DND-41 (cell line): Measurements from ENCODE around the gene SPRR2D.

Experiments
- ATAC-seq: fragments of 200-7000 bp; cut with Tn5 transposase; 3 replicates; pipeline ENCODE4 v1.9.1; 2021; ENCODE audit warnings: low read depth; ENCODE audit not compliant: insufficient read depth
- DNase-seq: peaks from one replicate; pipeline ENCODE4 v3.0.0-alpha.2; 2020
- H2AFZ ChIP-seq: 2 replicates; pipeline ENCODE4 v1.6.0; 2012; ENCODE audit warnings: low read depth, low read length
- H3K27ac ChIP-seq: 2 replicates; pipeline ENCODE4 v1.5.1; 2012; ENCODE audit warnings: low read length, inconsistent platforms
- H3K27me3 ChIP-seq: fragments of 200-600 bp; sonication (generic); 2 replicates; pipeline ENCODE4 v1.6.0; 2012; ENCODE audit warnings: low read length, mild to moderate bottlenecking, inconsistent platforms; ENCODE audit not compliant: insufficient read depth, poor library complexity
- H3K36me3 ChIP-seq: 2 replicates; pipeline ENCODE4 v1.5.1; 2012; ENCODE audit warnings: low read length, inconsistent platforms; ENCODE audit not compliant: insufficient read depth
- H3K4me1 ChIP-seq: 2 replicates; pipeline ENCODE4 v1.5.1; 2012; ENCODE audit warnings: mild to moderate bottlenecking, low read length; ENCODE audit not compliant: insufficient read depth
- H3K4me2 ChIP-seq: 2 replicates; pipeline ENCODE4 v1.6.0; 2012; ENCODE audit warnings: mild to moderate bottlenecking, moderate library complexity, low read length, inconsistent platforms; ENCODE audit not compliant: insufficient read depth
- H3K4me3 ChIP-seq, 2 experiments: fragments of 200-600 bp in 1 of 2; shearing (Covaris generic) in 1 of 2; 2 replicates each; pipeline ENCODE4 v1.5.1; 2012 to 2016; ENCODE audit warnings: inconsistent platforms in 2 of 2, low read length in 2 of 2, mild to moderate bottlenecking in 2 of 2, low read depth in 1 of 2, moderate library complexity in 1 of 2
- H3K79me2 ChIP-seq: 2 replicates; pipeline ENCODE4 v1.6.0; 2012; ENCODE audit warnings: low read length, inconsistent platforms; ENCODE audit not compliant: insufficient read depth
- H3K9ac ChIP-seq: 2 replicates; pipeline ENCODE4 v1.6.0; 2012; ENCODE audit warnings: low read depth, mild to moderate bottlenecking, inconsistent platforms, low read length, moderate library complexity
- H3K9me3 ChIP-seq: 2 replicates; pipeline ENCODE4 v1.5.1; 2012; ENCODE audit warnings: low read length, moderate library complexity, mild to moderate bottlenecking, inconsistent platforms; ENCODE audit not compliant: insufficient read depth, severe bottlenecking
- H4K20me1 ChIP-seq: 2 replicates; pipeline ENCODE4 v1.6.0; 2012; ENCODE audit warnings: low read length; ENCODE audit not compliant: insufficient read depth
- EZH2 ChIP-seq: IDR thresholded peaks from 3 replicates; pipeline ENCODE4 v1.6.1; 2012; ENCODE audit warnings: borderline replicate concordance, low read depth, mild to moderate bottlenecking, moderate library complexity, low read length, inconsistent platforms; ENCODE audit not compliant: severe bottlenecking
- TF ChIP-seq, protein P1 (sequence below): IDR thresholded peaks from 2 replicates; pipeline ENCODE4 v1.5.1; 2012; ENCODE audit warnings: borderline replicate concordance, low read length, moderate library complexity, mild to moderate bottlenecking; ENCODE audit not compliant: poor library complexity, severe bottlenecking; ENCODE audit errors: extremely low read depth

Gene SPRR2D

DNA sequence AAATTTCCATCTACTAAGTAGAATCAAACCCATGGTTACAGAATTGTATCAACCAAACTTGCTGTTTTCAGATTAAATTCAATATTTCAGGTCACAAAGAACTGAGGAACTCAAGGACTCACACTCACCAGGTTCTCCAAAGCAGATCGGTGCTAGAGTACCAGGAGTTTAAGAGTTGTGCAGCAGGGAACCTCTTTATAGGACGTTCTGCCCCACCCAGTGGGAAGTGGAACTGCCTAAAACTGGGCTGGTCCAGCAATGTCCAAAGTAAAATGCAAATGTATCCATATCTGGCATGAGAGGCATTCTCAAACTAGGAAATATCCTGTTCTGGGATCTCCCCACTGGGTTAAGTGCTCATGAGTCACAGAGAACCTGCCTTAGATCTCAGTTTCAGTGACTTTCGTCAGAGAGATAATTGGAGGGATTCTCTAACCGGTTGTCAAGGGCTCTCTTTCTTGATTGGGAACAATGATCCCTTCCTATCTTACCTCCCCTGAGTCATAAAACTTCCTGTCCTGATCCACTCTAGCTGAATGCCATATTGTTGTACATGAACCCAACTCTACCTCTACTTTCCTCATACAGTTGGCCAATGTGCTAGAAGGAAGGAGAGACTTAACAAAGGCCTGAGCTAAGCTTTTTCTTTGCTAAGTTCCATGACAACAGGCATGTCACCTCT, at the start of gene SPRR2D:
Gene SPRR2D (minus strand): TSS at position 171 of the 682 bp plus-strand sequence. CDS start 774 bp downstream, outside the sequence.
- H4K20me1 ChIP-seq, result no peaks in the 10 kb centered on the region
- no peak within 1 kb of the TSS for H3K4me3 ChIP-seq
- no peaks in the 10 kb centered on the region for H3K79me2 ChIP-seq
- TF ChIP-seq EZH2, result no peak
- H3K4me2 ChIP-seq, result no peak within 1 kb of the TSS
- H3K27me3 ChIP-seq, result peaks cover 16% of the 10 kb centered on the region
- no peak within 1 kb of the TSS for H3K9ac ChIP-seq
- H3K4me1 ChIP-seq, result no peaks in the 10 kb centered on the region
- H3K27ac ChIP-seq, result no peak within 1 kb of the TSS
- DNase-seq (no peak), ATAC-seq (no peak)
- no peak within 1 kb of the TSS for H2AFZ ChIP-seq
- H3K9me3 ChIP-seq, result no peaks in the 10 kb centered on the region
- no peaks in the 10 kb centered on the region for H3K36me3 ChIP-seq

DNA sequence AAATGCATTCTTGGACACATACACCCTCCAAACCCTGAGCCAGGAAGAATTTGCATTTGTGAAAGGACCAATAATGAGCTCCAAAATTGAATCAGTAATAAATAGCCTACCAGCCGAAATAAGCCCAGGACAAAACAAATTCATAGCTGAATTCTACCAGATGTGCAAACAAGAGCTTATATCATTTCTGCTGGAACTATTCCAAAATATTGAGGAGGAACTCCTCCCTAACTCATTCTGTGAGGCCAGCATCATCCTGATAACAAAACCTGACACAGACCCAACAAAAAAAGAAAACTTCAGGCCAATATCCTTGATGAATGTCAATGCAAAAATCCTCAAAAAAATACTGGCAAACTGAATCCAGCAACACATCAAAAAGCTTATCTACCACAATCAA, 46.7 kb upstream of the SPRR2D start:
- Histone ChIP-seq H3K4me1 (no peaks in the 10 kb centered on the region), H3K4me2 (no peak overlapping the region), H3K27ac (no peak overlapping the region), H3K9ac (no peak overlapping the region), H3K9me3 (no peaks in the 10 kb centered on the region), H3K36me3 (no peaks in the 10 kb centered on the region), H3K4me3 (no peak overlapping the region), H2AFZ (no peak overlapping the region), H4K20me1 (no peaks in the 10 kb centered on the region), H3K79me2 (no peaks in the 10 kb centered on the region), H3K27me3 (peaks cover 2% of the 10 kb centered on the region)
- no peak for DNase-seq
- no peak for ATAC-seq
- TF ChIP-seq, protein P1, sequence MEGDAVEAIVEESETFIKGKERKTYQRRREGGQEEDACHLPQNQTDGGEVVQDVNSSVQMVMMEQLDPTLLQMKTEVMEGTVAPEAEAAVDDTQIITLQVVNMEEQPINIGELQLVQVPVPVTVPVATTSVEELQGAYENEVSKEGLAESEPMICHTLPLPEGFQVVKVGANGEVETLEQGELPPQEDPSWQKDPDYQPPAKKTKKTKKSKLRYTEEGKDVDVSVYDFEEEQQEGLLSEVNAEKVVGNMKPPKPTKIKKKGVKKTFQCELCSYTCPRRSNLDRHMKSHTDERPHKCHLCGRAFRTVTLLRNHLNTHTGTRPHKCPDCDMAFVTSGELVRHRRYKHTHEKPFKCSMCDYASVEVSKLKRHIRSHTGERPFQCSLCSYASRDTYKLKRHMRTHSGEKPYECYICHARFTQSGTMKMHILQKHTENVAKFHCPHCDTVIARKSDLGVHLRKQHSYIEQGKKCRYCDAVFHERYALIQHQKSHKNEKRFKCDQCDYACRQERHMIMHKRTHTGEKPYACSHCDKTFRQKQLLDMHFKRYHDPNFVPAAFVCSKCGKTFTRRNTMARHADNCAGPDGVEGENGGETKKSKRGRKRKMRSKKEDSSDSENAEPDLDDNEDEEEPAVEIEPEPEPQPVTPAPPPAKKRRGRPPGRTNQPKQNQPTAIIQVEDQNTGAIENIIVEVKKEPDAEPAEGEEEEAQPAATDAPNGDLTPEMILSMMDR, result no peak

DNA sequence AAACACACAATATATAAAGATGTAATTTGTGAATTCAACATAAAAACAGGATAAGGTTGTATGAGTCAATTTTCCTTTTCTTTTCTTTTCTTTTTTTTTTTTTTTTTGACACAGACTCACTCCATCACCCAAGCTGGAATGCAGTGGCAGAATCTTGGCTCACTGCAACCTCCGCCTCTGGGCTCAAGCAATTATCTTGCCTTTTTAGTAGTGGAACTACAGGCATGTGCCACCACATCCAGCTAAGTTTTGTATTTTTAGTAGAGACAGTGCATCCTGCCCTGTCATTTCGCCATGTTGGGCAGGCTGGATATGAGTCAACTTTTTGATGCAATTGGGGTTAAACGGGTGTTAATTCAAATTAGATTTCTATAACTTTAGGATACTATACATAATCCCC, 40.8 kb upstream of the SPRR2D start:
- ATAC-seq (no peak), DNase-seq (no peak)
- no peaks in the 10 kb centered on the region for H3K4me1 ChIP-seq
- no peaks in the 10 kb centered on the region for H3K9me3 ChIP-seq
- H3K79me2 ChIP-seq, result no peaks in the 10 kb centered on the region
- TF ChIP-seq, protein P1, result no peak
- no peaks in the 10 kb centered on the region for H4K20me1 ChIP-seq
- peaks cover 2% of the 10 kb centered on the region for H3K27me3 ChIP-seq
- no peak overlapping the region for H3K4me3 ChIP-seq
- no peaks in the 10 kb centered on the region for H3K36me3 ChIP-seq
- H3K9ac ChIP-seq, result no peak overlapping the region
- H3K27ac ChIP-seq, result no peak overlapping the region
- H3K4me2 ChIP-seq, result no peak overlapping the region
- H2AFZ ChIP-seq, result no peak overlapping the region

DNA sequence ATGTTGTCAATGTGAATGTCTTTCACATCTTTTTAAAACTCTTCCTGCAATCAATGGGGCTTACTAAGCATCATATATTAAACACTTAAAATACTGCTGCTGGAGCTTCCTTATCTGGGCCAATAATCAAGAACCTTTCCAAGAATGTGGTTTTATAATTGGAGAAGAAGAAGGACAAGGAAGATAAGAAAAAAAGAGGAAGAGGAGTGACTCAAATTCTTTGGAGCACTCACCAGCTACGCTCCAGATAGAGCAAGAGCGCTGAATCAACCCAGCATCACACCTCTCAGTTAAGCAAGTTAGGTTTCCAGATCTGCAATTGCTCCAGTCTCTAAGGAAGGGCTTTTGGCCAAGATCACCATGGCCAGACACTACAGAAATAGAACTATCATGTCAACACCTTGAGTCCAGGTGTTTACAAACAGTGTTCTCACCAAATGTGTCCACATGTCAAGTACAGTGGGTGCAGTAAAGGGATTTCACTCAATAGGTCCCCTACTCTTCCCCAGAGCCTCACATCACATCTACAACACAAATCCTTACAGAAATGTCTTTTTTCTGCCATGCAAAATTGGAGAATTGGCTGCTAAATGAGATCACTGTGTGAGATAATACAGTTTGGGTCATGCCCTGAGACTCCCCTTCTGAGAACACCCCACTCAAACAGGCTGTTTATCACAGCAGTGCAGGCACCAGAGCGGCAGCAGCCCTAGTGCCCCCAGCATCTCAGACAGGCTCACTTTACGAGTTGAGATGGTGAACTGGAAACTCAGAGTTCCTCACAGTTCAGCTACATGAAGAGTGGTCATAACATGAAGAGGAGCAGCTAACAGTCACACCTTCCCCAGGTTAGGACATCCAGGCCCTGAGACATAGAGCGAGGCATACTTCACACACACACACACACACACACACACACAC, 32.1 kb upstream of the SPRR2D start:
- Histone ChIP-seq H3K4me1 (no peaks in the 10 kb centered on the region), H3K4me3 (no peak overlapping the region), H3K27me3 (peaks cover 9% of the 10 kb centered on the region), H4K20me1 (no peaks in the 10 kb centered on the region), H3K4me2 (no peak overlapping the region), H3K36me3 (no peaks in the 10 kb centered on the region), H3K79me2 (no peaks in the 10 kb centered on the region), H2AFZ (no peak overlapping the region), H3K9ac (no peak overlapping the region), H3K27ac (no peak overlapping the region), H3K9me3 (no peaks in the 10 kb centered on the region)
- TF ChIP-seq, protein P1, result no peak
- no peak for TF ChIP-seq EZH2
- ATAC-seq (no peak), DNase-seq (no peak)
